ENCODE data around the gene WAC. TPM values are rescaled to one million over a fixed set of nuclear protein-coding genes. Genes with fewer than 3 reads are reported as not detected.

WAC gene
- polyA plus RNA-seq, 1 donor from 2014 or later, result 63.9 TPM

DNA sequence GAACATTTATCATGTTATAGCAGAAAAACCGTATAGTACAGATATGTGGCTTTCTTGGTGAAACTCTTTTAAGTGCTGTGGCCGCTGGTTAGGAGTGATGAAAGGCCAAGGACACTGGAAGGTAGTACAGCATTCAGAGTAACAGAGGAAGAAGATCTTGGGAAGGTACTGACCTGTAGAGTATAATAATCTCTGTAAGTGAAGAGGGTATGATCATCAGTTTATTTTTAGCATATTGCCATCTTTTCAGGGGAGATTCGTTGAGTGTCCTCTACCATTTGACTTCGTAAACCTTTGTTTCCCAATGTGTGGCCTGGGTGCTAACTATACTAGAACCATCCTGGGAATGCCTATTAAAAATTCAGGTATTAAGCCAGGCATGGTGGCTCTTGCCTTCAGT is 44.6 kb downstream of the WAC start:
- Histone ChIP-seq H4K20me1 (ENCODE audit: insufficient read depth) (peaks cover 10% of the 10 kb centered on the region), H2AFZ (ENCODE audit: low read depth, low read length) (no peak overlapping the region), H3K27ac (ENCODE audit: low read length) (no peak overlapping the region), H3K9me3 (ENCODE audit: low read length) (no peaks in the 10 kb centered on the region), H3K4me3 (ENCODE audit: low read length) (no peak overlapping the region), H3K9ac (ENCODE audit: low read length) (no peak overlapping the region), H3F3A (ENCODE audit: insufficient read depth, low read length, poor library complexity, severe bottlenecking) (no peaks in the 10 kb centered on the region), H3K27me3 (ENCODE audit: insufficient read depth, low read depth, low read length) (no peaks in the 10 kb centered on the region), H3K36me3 (ENCODE audit: insufficient read depth, low read length) (no peaks in the 10 kb centered on the region), H3K9me2 (ENCODE audit: insufficient read depth, low read length) (no peaks in the 10 kb centered on the region), H3K79me2 (replicated peaks; ENCODE audit: insufficient read depth, low read length) (peaks cover 87% of the 10 kb centered on the region), H3K4me2 (ENCODE audit: low read length) (no peak overlapping the region)
- TF ChIP-seq RAD21 (conservative IDR thresholded peaks at IDR 0.05) (no peak), TAF1 (IDR thresholded peaks at IDR 0.05; ENCODE audit: low read depth) (no peak), MXI1 (conservative IDR thresholded peaks at IDR 0.05; ENCODE audit: poor library complexity, severe bottlenecking) (no peak), POLR2AphosphoS5 (IDR thresholded peaks at IDR 0.05) (no peak), SMC3 (conservative IDR thresholded peaks at IDR 0.05; ENCODE audit: poor library complexity) (no peak), EP300 (conservative IDR thresholded peaks at IDR 0.05; ENCODE audit: poor library complexity, severe bottlenecking) (no peak)

- Histone ChIP-seq H3K4me3 (ENCODE audit: low read length) (no peak overlapping the region), H3K36me3 (ENCODE audit: insufficient read depth, low read length) (peaks cover 1% of the 10 kb centered on the region), H3K27ac (ENCODE audit: low read length) (no peak overlapping the region), H3F3A (ENCODE audit: insufficient read depth, low read length, poor library complexity, severe bottlenecking) (no peaks in the 10 kb centered on the region), H4K20me1 (ENCODE audit: insufficient read depth) (peaks cover 11% of the 10 kb centered on the region), H3K9ac (ENCODE audit: low read length) (no peak overlapping the region), H3K4me2 (ENCODE audit: low read length) (no peak overlapping the region), H3K9me2 (ENCODE audit: insufficient read depth, low read length) (no peaks in the 10 kb centered on the region), H3K27me3 (ENCODE audit: insufficient read depth, low read depth, low read length) (no peaks in the 10 kb centered on the region), H3K79me2 (replicated peaks; ENCODE audit: insufficient read depth, low read length) (peaks cover 92% of the 10 kb centered on the region), H2AFZ (ENCODE audit: low read depth, low read length) (no peak overlapping the region), H3K9me3 (ENCODE audit: low read length) (no peaks in the 10 kb centered on the region)
- TF ChIP-seq TAF1 (IDR thresholded peaks at IDR 0.05; ENCODE audit: low read depth), result no peak
- TF ChIP-seq EZH2 (IDR thresholded peaks at IDR 0.05; ENCODE audit: borderline replicate concordance, insufficient read depth, low read length, poor library complexity, severe bottlenecking), result no peak
- TF ChIP-seq REST (IDR thresholded peaks at IDR 0.05; ENCODE audit: borderline replicate concordance), result no peak
- TF ChIP-seq MXI1 (conservative IDR thresholded peaks at IDR 0.05; ENCODE audit: poor library complexity, severe bottlenecking), result no peak
- TF ChIP-seq CTCF (IDR thresholded peaks at IDR 0.05; ENCODE audit: poor library complexity, severe bottlenecking), result no peak
- TF ChIP-seq RAD21 (conservative IDR thresholded peaks at IDR 0.05), result no peak
- TF ChIP-seq POLR2AphosphoS5 (IDR thresholded peaks at IDR 0.05), result no peak
- no peak for TF ChIP-seq SMC3 (conservative IDR thresholded peaks at IDR 0.05; ENCODE audit: poor library complexity)
- no peak for TF ChIP-seq EP300 (conservative IDR thresholded peaks at IDR 0.05; ENCODE audit: poor library complexity, severe bottlenecking)
Measured at GRCh38 chr10:28578454-28578853, 45.5 kb downstream of the WAC start.
